Neural progenitor cell (in vitro differentiated cells): ENCODE results near the gene CIC. TPM values are rescaled to one million over a fixed set of nuclear protein-coding genes. Genes with fewer than 3 reads are reported as not detected.

Experiments
- DNase-seq: peaks from one replicate; pipeline ENCODE4 v3.0.0-alpha.2; 2016; ENCODE audit warnings: low spot score
- H2AFZ ChIP-seq: fragments of 200-600 bp; sonication (generic); replicated peaks from 2 replicates; pipeline ENCODE4 v1.6.1; 2016; ENCODE audit warnings: antibody characterized with exemption
- H3F3A ChIP-seq: fragments of 200-600 bp; sonication (generic); 2 replicates; pipeline ENCODE4 v1.6.1; 2016; ENCODE audit warnings: antibody characterized with exemption, low read depth
- H3K27ac ChIP-seq: fragments of 200-600 bp; sonication (generic); 2 replicates; pipeline ENCODE4 v1.5.1; 2016; ENCODE audit warnings: mild to moderate bottlenecking
- H3K27me3 ChIP-seq: fragments of 200-600 bp; sonication (generic); 2 replicates; pipeline ENCODE4 v1.6.1; 2016; ENCODE audit warnings: mild to moderate bottlenecking, moderate library complexity
- H3K36me3 ChIP-seq: fragments of 200-600 bp; sonication (generic); 2 replicates; pipeline ENCODE4 v1.5.1; 2016
- H3K4me1 ChIP-seq: fragments of 200-600 bp; sonication (generic); 2 replicates; pipeline ENCODE4 v1.6.1; 2016; ENCODE audit warnings: mixed run types
- H3K4me2 ChIP-seq: fragments of 200-600 bp; sonication (generic); 2 replicates; pipeline ENCODE4 v1.6.1; 2016
- H3K4me3 ChIP-seq: fragments of 200-600 bp; sonication (generic); 2 replicates; pipeline ENCODE4 v1.5.1; 2016
- H3K79me2 ChIP-seq: fragments of 200-600 bp; sonication (generic); 2 replicates; pipeline ENCODE4 v1.6.1; 2016; ENCODE audit warnings: low read depth
- H3K9ac ChIP-seq: fragments of 200-600 bp; sonication (generic); 2 replicates; pipeline ENCODE4 v1.6.1; 2016
- H3K9me3 ChIP-seq: fragments of 200-600 bp; sonication (generic); 2 replicates; pipeline ENCODE4 v1.5.1; 2016; ENCODE audit warnings: low read depth
- H4K20me1 ChIP-seq: fragments of 200-600 bp; sonication (generic); 2 replicates; pipeline ENCODE4 v1.6.1; 2016; ENCODE audit warnings: low read depth
- H3K27ac Mint-ChIP-seq: 3 replicates; pipeline ENCODE4 v1.8.0; 2021; ENCODE audit warnings: mixed read lengths
- H3K27me3 Mint-ChIP-seq: 2 replicates; pipeline ENCODE4 v1.8.0; 2022; ENCODE audit warnings: low read depth, mild to moderate bottlenecking, inconsistent platforms, moderate library complexity, mixed read lengths; ENCODE audit not compliant: insufficient read depth
- H3K36me3 Mint-ChIP-seq: 3 replicates; pipeline ENCODE4 v1.8.0; 2021; ENCODE audit warnings: mixed read lengths
- H3K4me1 Mint-ChIP-seq: 3 replicates; pipeline ENCODE4 v1.8.0; 2021; ENCODE audit warnings: mixed read lengths
- H3K4me3 Mint-ChIP-seq: 3 replicates; pipeline ENCODE4 v1.8.0; 2021; ENCODE audit warnings: mild to moderate bottlenecking, moderate library complexity, mixed read lengths
- H3K9me3 Mint-ChIP-seq: 3 replicates; pipeline ENCODE4 v1.8.0; 2020; ENCODE audit warnings: mixed read lengths
- CTCF ChIP-seq: fragments of 200-600 bp; sonication (generic); IDR thresholded peaks from 2 replicates; pipeline ENCODE4 v1.5.1; 2017; ENCODE audit warnings: antibody characterized with exemption, mild to moderate bottlenecking
- EZH2 ChIP-seq: fragments of 200-600 bp; sonication (generic); IDR thresholded peaks from 2 replicates; pipeline ENCODE4 v1.6.1; 2017; ENCODE audit warnings: antibody characterized with exemption, mild to moderate bottlenecking, moderate library complexity
- EZH2phosphoT487 ChIP-seq: fragments of 200-600 bp; sonication (generic); IDR thresholded peaks from 2 replicates; pipeline ENCODE4 v1.6.1; 2017; ENCODE audit warnings: antibody characterized with exemption
- total RNA-seq: library from RNA; depleted of rRNA; stranded (reverse); fragments of >200 nt; gene quantifications from 2 replicates; pipeline ENCODE4 v1.2.3, GENCODE V29; 2015; ENCODE audit warnings: low replicate concordance

Gene CIC
- total RNA-seq, 1 donor from 2014 or later = 5.2 TPM

- Histone ChIP-seq H3K9me3 (no peaks in the 10 kb centered on the region), H3K9ac (no peak overlapping the region), H3K4me3 (peak overlapping the region; percentile 85), H3K4me2 (peak overlapping the region; percentile 100), H3K36me3 (no peaks in the 10 kb centered on the region), H3F3A (peaks cover 8% of the 10 kb centered on the region), H3K79me2 (no peaks in the 10 kb centered on the region), H3K27ac (no peak overlapping the region), H2AFZ (no peak overlapping the region), H4K20me1 (peaks cover 8% of the 10 kb centered on the region), H3K4me1 (no peaks in the 10 kb centered on the region), H3K27me3 (peaks cover 50% of the 10 kb centered on the region)
- Mint-ChIP-seq H3K4me1 (peaks cover 9% of the 10 kb centered on the region), H3K27ac (no peak overlapping the region), H3K36me3 (no peaks in the 10 kb centered on the region), H3K27me3 (peaks cover 26% of the 10 kb centered on the region), H3K4me3 (peak overlapping the region; percentile 88), H3K9me3 (no peaks in the 10 kb centered on the region)
- DNase-seq = no peak
- TF ChIP-seq EZH2 (no peak), EZH2phosphoT487 (no peak)
Observed at GRCh38 chr19:42313840-42314755, 45.0 kb downstream of the CIC start.

DNA sequence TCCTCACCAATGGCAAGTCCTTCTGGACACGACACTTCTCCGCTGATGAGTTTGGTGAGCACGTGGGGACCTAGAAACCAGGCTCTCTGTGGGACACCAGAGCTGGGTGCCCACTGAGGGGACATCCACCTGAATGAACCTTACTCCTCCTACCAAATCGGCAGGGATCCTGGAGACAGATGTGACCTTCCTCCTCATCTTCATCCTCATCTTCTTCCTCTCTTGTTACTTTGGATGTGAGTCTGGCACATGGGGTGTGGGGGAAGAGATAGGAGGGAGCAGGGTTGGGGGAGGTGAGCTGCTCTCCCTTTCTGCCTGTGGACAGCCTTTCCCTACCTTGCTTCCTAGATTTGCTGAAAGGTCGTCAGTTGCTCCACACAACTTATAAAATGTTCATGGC, 46.0 kb downstream of the CIC start:
- Histone ChIP-seq H3K4me3 (no peak overlapping the region), H3K79me2 (no peaks in the 10 kb centered on the region), H3K4me2 (no peak overlapping the region), H3K36me3 (no peaks in the 10 kb centered on the region), H3K9me3 (no peaks in the 10 kb centered on the region), H2AFZ (no peak overlapping the region), H3F3A (peaks cover 8% of the 10 kb centered on the region), H3K4me1 (no peaks in the 10 kb centered on the region), H4K20me1 (peaks cover 8% of the 10 kb centered on the region), H3K27ac (no peak overlapping the region), H3K9ac (no peak overlapping the region), H3K27me3 (peaks cover 57% of the 10 kb centered on the region)
- no peaks in the 10 kb centered on the region for H3K9me3 Mint-ChIP-seq
- peaks cover 9% of the 10 kb centered on the region for H3K4me1 Mint-ChIP-seq
- H3K27ac Mint-ChIP-seq = no peak overlapping the region
- DNase-seq = no peak
- peaks cover 28% of the 10 kb centered on the region for H3K27me3 Mint-ChIP-seq
- TF ChIP-seq EZH2 (no peak), EZH2phosphoT487 (no peak), CTCF (no peak)
- peak overlapping the region; percentile 65 for H3K4me3 Mint-ChIP-seq
- H3K36me3 Mint-ChIP-seq = no peaks in the 10 kb centered on the region

- H3K27ac ChIP-seq = no peak overlapping the region
- H3F3A ChIP-seq = peaks cover 8% of the 10 kb centered on the region
- H3K27me3 Mint-ChIP-seq = peaks cover 24% of the 10 kb centered on the region
- H3K79me2 ChIP-seq = no peaks in the 10 kb centered on the region
- H3K36me3 ChIP-seq = no peaks in the 10 kb centered on the region
- no peaks in the 10 kb centered on the region for H3K36me3 Mint-ChIP-seq
- no peak overlapping the region for H3K4me3 ChIP-seq
- no peak overlapping the region for H3K9ac ChIP-seq
- peaks cover 8% of the 10 kb centered on the region for H4K20me1 ChIP-seq
- DNase-seq = no peak
- no peak overlapping the region for H2AFZ ChIP-seq
- TF ChIP-seq EZH2 (no peak), EZH2phosphoT487 (no peak), CTCF (no peak)
- H3K9me3 ChIP-seq = no peaks in the 10 kb centered on the region
- H3K4me3 Mint-ChIP-seq = peak overlapping the region; percentile 39
- peak overlapping the region; percentile 0 for H3K27ac Mint-ChIP-seq
- peaks cover 72% of the 10 kb centered on the region for H3K27me3 ChIP-seq
- no peak overlapping the region for H3K4me2 ChIP-seq
- no peaks in the 10 kb centered on the region for H3K4me1 ChIP-seq
- H3K4me1 Mint-ChIP-seq = peaks cover 9% of the 10 kb centered on the region
- H3K9me3 Mint-ChIP-seq = no peaks in the 10 kb centered on the region
Observed at GRCh38 chr19:42316223-42317211, 47.5 kb downstream of the CIC start.
